Mucosa of gallbladder (tissue), 1 donor: Measurements from ENCODE around the gene OTULIN. TPM values are rescaled to one million over a fixed set of nuclear protein-coding genes. Genes with fewer than 3 reads are reported as not detected.

Source experiments
- DNase-seq: peaks from one replicate; pipeline ENCODE4 v3.0.0-alpha.2; 2020; ENCODE audit warnings: low spot score
- total RNA-seq: library from RNA; stranded (reverse); gene quantifications from one replicate; pipeline ENCODE4 v1.2.1, GENCODE V29; 2021
- donor health status: DM: no; HTN: no; CAD: no.

OTULIN gene
- 33.6 TPM for total RNA-seq

- DNase-seq: peak; percentile 87
These were observed at the start of gene OTULIN for GRCh38 chr5:14664270-14665100. TSS of gene OTULIN (plus strand) at chr5:14664718. CDS start at chr5:14664826, 108 bp downstream.

DNA sequence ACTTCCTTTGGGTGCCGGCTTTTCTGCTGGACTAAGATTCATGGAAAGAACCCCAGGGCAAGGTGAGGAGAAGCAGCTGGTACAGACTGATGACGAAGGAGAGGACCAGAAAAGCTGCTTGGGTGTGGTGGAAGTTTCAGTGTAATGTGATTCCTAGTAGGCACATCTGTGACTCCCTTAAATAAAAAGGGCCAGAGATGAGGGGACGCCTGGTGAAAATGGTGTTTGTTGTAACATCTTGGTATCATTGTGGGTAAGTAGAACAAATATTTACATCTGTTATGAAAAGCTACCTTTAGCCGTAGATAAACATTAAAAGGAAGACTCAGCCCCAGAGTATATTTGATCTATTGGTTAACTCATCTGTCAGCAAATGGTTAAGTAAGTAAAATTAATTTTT is 49.2 kb upstream of the OTULIN start:
- no peak for DNase-seq

GRCh38 chr5:14617441-14617840 is 47.1 kb upstream of the OTULIN start:
- DNase-seq: no peak

DNA sequence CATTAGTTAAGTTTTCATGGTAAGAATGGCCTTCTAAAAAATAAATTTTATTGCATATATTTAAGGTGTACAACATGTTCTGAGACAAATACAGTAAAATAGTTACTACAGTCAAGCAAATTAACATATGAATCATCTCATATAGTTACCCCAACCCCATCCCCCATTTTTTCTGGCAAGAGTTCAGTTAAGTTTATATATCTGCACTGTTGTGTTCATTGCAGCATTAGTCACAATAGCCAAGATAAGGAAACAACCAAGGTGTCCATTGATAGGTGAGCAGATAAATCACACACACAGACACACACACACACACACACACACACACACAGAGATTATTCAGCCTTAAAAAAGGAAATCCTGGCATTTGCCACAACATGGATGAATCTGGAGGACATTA is 37.2 kb upstream of the OTULIN start:
- no peak for DNase-seq

GRCh38 chr5:14628346-14628745 is 36.2 kb upstream of the OTULIN start:
- peak; percentile 63 for DNase-seq

- no peak for DNase-seq
These were observed 33.8 kb upstream of the OTULIN start for GRCh38 chr5:14630671-14631070.

DNA sequence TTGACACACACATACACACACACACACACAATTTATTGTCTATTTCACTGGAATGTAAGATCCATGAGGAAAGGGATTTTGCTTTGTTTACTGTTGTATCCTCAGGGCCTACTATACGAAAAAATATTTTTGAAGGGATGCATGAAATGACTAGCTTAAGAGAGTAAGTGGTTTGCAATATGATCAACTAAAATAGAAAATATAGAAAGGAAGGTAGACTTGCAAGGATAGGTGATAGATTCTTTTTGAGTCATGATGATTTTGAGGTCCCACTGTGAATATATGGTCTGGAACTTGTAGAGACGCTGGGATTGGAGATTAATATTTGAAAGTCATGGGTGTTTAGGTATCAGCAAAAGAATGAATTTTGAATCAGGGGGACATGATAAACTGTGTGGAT is 28.9 kb upstream of the OTULIN start:
- DNase-seq: no peak

GRCh38 chr5:14640765-14641164 is 23.8 kb upstream of the OTULIN start:
- no peak for DNase-seq

- no peak for DNase-seq
These were observed 19.8 kb upstream of the OTULIN start for GRCh38 chr5:14644623-14645237.

DNA sequence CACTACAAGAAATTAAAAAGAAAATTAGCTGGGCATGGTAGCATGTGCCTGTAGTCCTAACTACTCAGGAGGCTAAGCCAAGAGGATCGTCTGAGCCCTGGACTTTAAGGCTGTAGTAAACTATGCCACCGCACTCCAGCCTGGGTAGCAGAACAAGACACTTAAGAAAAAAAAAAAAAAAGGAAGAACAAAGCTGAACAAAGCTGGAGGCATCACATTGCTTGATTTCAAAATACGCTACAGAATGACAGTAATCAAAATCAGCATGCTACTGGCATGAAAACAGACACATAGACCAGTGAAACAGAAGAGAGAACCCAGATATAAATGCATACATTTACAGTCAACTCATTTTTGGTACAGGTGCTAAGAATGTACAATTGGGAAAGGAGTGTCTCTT is 14.5 kb upstream of the OTULIN start:
- DNase-seq: no peak

GRCh38 chr5:14655146-14655741 is 9.3 kb upstream of the OTULIN start:
- no peak for DNase-seq

DNA sequence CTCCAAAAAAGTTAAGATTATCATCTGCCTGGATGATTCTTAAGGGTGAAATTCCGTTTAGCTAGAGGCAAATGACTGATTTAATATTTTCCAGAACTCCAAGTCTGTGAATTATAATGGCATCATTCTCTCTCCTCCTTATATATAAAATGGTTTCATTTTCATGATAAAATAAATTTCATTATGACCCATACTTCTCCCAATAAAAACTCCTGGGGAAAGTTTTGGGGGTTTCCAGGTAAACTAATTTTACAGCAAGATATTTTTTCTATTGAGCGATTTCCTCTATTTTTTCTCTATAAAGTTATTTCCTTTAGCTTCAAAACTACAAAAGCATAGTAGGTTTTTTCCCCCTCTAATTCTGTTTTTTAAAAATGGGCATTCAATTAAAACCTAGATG is 7.6 kb upstream of the OTULIN start:
- DNase-seq: no peak

DNA sequence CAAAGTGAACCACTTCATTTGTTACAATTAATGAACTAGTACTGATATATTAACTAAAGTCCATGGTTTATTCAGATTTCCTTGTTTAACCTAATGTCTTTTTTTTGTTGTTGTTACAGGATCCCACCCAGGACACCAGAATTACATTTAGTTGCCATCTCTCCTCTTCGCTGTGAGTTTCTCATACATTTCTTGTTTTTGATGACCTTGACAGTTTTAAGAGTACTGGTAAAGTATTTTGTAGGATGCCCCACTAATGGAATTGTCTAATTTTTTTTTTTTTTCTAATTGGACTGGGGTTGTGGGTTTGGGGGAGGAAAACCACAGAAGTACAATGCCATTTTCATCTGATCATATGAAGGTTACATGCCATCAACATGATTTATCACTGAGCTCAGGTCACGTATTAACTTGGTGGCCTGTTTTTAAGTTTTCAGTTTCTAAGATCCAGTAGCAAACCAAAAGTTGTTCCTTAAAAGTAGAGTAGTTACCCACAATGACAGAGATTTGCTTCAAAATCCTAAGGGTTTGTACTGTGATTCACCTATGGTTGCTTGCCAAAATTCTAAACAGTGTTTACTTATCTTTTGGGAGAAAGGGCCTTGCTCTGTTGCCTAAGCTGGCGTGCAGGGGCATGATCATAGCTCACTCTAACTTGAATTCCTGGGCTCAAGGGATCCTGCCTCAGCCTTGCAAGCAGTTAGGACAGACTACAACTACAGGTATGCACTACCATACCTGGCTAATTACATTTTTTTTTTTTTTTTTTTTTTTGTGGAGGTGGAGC is 4.5 kb upstream of the OTULIN start:
- no peak for DNase-seq

DNA sequence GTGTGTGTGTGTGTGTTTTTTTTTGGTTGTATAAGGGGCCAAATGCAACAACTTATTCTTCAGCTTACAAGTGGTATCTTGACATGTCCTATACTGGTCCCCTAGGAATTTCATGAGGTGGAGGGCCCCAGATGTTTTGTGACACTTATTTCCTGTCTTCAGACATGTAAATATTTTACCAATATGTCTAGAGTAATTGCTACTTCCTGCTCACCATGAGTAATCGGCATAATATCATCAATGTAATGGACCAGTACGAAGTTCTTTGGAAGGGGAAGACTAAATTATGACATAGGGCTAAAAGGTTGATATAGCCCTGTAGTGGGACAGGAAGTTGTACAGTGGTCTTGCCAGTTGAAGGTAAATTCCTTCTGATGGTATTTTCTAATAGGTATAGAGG is 3.7 kb upstream of the OTULIN start:
- no peak for DNase-seq

DNA sequence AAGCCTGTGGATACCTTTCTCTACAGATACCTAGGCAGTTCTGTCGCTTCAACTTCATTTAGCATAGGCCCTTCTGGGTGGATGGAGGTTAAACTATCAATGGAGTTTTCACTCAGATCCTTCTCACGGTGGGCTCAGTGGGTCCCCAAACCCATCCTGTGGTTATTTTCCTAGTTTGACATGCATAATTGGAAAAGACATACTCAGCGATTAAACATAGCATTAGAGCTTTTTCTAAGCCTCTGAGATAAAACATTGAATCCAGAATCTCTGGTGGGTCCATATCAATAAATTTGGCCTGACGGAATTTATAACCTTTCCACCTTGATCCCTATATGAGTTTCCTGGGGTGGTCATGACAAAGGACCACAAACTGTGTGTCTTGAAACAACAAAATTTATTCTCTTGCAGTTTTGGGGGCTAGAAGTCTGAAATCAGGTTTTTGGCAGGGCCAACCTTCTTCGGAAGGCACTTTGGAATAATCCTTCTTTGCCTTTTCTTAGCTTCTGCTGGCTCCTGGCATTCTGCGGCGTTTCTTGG is 1.7 kb upstream of the OTULIN start:
- DNase-seq: no peak

DNA sequence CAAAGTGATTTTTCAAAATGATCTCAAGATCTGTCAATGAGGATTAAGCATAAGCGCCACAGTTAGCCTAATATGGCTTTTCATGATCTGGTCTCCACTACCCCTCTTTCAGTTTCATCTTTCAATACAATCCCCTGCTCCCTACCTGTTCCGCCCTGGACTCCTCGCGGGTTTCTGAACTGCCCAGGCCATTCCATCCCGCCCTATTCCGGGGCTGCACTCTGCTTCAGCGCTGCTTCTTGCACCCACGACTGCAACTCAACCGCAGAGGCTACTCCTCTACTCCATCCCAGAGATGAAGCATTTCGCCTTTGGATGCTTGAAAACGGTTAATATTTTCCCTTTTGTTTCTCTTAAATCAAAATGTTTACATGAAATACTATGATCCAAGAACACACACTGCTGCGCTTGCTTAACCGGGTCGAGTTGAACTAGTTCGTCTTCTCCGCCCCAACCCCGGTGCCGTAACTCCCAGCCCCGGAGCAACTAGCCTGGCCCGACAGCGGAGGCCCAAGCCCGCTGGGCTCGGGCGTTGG is 716 bp upstream of the OTULIN start:
- no peak for DNase-seq

GRCh38 chr5:14665101-14665822 is 744 bp downstream of the OTULIN start:
- DNase-seq: peak; percentile 55

DNA sequence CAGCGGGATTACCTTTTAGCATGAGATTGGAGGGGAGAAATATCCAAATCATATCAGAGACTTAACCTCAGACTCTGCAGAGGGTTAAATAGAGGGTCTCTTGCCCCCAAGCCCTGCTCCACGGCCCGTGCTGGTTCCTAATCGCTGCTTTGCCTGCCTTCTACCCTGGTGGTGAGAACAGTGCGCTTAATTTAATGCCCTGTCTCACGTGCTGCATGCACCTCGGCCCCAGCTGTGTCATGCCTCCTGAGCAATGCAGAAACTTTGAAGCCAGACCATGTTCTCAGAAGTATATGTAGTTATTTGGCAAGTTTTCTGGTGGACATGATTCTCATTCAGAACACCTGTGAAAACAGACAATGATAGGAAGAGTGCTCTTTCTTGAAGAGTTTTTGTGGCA is 1.4 kb downstream of the OTULIN start:
- DNase-seq: no peak

- DNase-seq: no peak
These were observed 1.8 kb downstream of the OTULIN start for GRCh38 chr5:14666357-14666756.

DNA sequence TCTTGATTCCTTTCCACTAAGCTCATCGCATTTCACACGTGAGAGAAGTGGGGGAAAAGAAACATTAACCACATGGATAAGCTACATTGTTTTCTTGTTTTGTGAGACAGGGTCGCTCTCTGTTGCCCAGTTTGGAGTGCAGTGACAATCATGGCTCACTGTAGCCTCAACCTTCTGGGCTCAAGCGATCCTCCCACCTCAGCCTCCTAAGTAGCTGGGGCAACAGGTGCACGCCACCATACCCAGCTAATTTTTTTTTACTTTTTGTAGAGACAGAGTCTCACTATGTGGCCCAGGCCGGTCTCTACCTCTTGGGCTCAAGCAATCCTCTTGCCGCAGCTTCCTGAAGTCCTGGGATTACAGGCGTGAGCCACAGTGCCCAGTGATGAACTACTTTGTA is 2.8 kb downstream of the OTULIN start:
- no peak for DNase-seq

DNA sequence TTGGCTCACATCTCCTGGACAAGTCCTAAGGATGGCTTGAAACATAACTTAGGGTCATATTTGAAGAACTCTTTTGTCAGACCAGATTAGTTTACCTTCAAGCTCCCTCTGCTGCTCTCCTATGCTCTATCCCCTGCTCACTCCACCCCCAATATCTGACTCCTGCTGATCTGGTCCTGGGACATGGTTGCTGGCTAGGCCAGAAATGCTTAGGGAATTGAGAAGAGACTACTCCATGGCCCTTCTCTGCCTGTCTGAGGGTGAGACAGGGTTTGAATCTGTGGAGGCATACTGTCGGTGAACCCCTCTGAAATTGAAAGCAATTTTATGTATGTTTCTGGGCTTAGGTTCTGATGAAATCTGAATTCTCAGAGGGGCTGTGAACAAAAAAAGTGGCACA is 3.3 kb downstream of the OTULIN start:
- no peak for DNase-seq
